Lower lobe of right lung (tissue), 2 donors: ENCODE measurements around the gene THAP4. TPM values are rescaled to one million over a fixed set of nuclear protein-coding genes. Genes with fewer than 3 reads are reported as not detected.

Experiments used
- ATAC-seq, 2 donors: fragments of 200-7000 bp; cut with Tn5 transposase; one replicate each; pipeline ENCODE4 v1.9.1; 2020 to 2022; ENCODE audit warnings: mild to moderate bottlenecking in 2 of 2, moderate library complexity in 2 of 2
- DNase-seq: peaks from one replicate; pipeline ENCODE4 v3.0.0-alpha.2; 2020
- H3K27ac ChIP-seq: fragments of 200-600 bp; one replicate; pipeline ENCODE4 v1.8.0; 2022
- H3K27me3 ChIP-seq: fragments of 200-600 bp; one replicate; pipeline ENCODE4 v1.8.0; 2022; ENCODE audit warnings: low read depth
- H3K36me3 ChIP-seq: fragments of 200-600 bp; one replicate; pipeline ENCODE4 v1.8.0; 2022; ENCODE audit warnings: mild to moderate bottlenecking
- H3K4me1 ChIP-seq: fragments of 200-600 bp; one replicate; pipeline ENCODE4 v1.8.0; 2022
- H3K4me3 ChIP-seq: fragments of 200-600 bp; one replicate; pipeline ENCODE4 v1.8.0; 2022; ENCODE audit warnings: mild to moderate bottlenecking
- H3K9me3 ChIP-seq: fragments of 200-600 bp; one replicate; pipeline ENCODE4 v1.8.0; 2022
- CTCF ChIP-seq: fragments of 200-600 bp; IDR thresholded peaks from one replicate; pipeline ENCODE4 v1.8.0; 2022; ENCODE audit warnings: antibody characterized with exemption, mild to moderate bottlenecking
- intact Hi-C: fragments of 100-400 bp; cut with DNase I; formaldehyde crosslinking; loops from one replicate; pipeline ENCODE4 v1.11.0; 2022
- total RNA-seq: library from RNA; stranded (reverse); fragmentation: NEBNext Ultra II Directional; extraction: Animal tissue kit (Norgen Biotek cat#: 25700); gene quantifications from one replicate; pipeline ENCODE4 v1.2.1, GENCODE V29; 2021
- donor health status: DM: no; HTN: yes; CAD: no; lungs with severe emphysema.

The THAP4 gene
- total RNA-seq, 1 donor from 2014 or later: 39.8 TPM

DNA sequence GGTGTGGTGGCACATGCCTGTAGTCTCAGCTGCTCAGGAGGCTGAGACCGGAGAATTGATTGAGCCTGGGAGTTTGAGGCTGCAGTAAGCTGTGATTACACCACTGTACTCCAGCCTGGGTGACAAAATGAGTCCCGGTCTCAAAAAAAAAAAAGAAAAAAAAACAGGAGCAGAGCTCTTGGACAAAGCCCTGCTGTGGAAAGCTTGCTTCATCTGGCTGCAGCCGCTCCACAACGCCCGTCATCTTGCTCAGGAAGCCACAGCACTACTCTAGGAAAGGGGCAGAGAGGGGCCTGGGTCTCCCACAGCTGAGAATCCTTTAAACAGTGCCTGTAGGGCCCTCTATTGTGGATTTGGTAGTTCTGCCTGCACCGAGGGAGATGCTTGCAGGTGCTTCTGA, 11.5 kb upstream of the THAP4 start:
- intact Hi-C loops: no loop called here
- Histone ChIP-seq H3K4me1 (peaks cover 6% of the 10 kb centered on the region), H3K36me3 (peaks cover 39% of the 10 kb centered on the region), H3K27me3 (no peaks in the 10 kb centered on the region), H3K9me3 (no peaks in the 10 kb centered on the region), H3K27ac (no peak overlapping the region), H3K4me3 (no peak overlapping the region)
- TF ChIP-seq CTCF: no peak
- no peak for DNase-seq
- ATAC-seq: no peak

GRCh38 chr2:241645915-241646645, 9.1 kb upstream of the THAP4 start:
- Histone ChIP-seq H3K36me3 (peaks cover 16% of the 10 kb centered on the region), H3K27me3 (no peaks in the 10 kb centered on the region), H3K4me3 (no peak overlapping the region), H3K9me3 (no peaks in the 10 kb centered on the region), H3K4me1 (peaks cover 16% of the 10 kb centered on the region), H3K27ac (no peak overlapping the region)
- no peak for DNase-seq
- intact Hi-C loops: no loop called here
- no peak for ATAC-seq
- TF ChIP-seq CTCF: no peak

- H3K9me3 ChIP-seq: no peaks in the 10 kb centered on the region
- peaks cover 10% of the 10 kb centered on the region for H3K36me3 ChIP-seq
- no peak overlapping the region for H3K27ac ChIP-seq
- ATAC-seq (peak in 1 of 2 donors; percentile 22), DNase-seq (no peak)
- TF ChIP-seq CTCF: no peak
- H3K27me3 ChIP-seq: no peaks in the 10 kb centered on the region
- H3K4me1 ChIP-seq: peaks cover 24% of the 10 kb centered on the region
- no peak overlapping the region for H3K4me3 ChIP-seq
- intact Hi-C loops: no loop called here
Observed at GRCh38 chr2:241645056-241645914, 8.3 kb upstream of the THAP4 start.

DNA sequence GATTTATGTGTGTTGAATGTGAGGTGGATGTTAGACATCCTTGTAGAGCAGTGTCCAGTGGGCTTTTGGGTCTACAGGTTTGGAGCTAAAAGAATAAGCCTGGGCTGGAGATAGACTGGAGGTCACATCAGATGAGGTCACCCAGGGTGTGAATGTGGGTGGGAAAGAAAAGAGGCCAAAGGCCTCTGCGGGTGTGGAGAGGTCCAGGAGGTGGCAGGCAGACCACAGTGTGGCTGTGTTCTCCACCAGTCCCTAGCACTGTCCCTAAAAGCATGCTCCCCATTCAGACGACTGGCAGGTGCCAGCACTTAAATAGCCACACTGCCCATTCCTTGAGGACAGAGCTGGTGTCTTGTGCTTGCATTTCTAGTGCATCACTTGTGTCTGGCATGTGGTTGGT, 4.7 kb upstream of the THAP4 start:
- intact Hi-C loops: no loop called here
- H3K27me3 ChIP-seq: no peaks in the 10 kb centered on the region
- H3K36me3 ChIP-seq: peaks cover 10% of the 10 kb centered on the region
- no peak overlapping the region for H3K27ac ChIP-seq
- TF ChIP-seq CTCF: no peak
- no peaks in the 10 kb centered on the region for H3K9me3 ChIP-seq
- no peak for ATAC-seq
- H3K4me1 ChIP-seq: peaks cover 41% of the 10 kb centered on the region
- no peak overlapping the region for H3K4me3 ChIP-seq
- DNase-seq: no peak

DNA sequence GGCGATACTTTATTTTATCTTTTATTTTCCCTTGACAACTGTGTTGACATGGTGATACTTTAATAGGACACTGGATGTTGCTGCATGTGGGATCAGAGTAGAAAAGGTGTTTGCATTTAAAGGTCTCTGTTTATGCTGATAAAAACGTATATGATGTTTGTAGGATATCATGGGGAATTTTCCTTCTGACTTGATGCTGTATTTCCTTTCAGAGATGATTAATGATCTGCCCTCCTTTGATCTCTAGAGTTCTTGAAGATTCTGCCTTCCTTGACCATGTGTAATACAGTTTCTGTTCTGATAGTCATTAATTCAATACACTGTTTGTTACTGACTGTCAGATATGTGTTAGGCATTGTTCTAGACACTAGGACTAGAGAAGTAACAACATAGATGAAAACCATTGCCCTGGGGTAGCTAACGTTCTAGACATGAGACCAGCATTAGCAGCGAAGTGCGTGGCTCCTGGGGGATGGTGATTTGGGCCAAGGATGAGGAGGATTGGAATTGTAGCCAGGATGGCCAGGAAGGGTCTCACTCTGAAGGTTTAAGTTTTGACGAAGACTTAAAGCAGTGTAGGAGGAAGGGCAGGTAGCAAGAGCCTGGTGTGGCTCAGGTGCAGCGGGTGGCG, 3.3 kb upstream of the THAP4 start:
- ATAC-seq: no peak
- intact Hi-C loops: no loop called here
- H3K27me3 ChIP-seq: no peaks in the 10 kb centered on the region
- H3K9me3 ChIP-seq: no peaks in the 10 kb centered on the region
- no peak overlapping the region for H3K4me3 ChIP-seq
- TF ChIP-seq CTCF: no peak
- H3K4me1 ChIP-seq: peaks cover 50% of the 10 kb centered on the region
- no peak for DNase-seq
- peaks cover 2% of the 10 kb centered on the region for H3K36me3 ChIP-seq
- H3K27ac ChIP-seq: no peak overlapping the region
